PFSK-1 (cell line): ENCODE data around the gene ADM5.

Experiments used
- FOXP2 ChIP-seq: optimal IDR thresholded peaks from 2 replicates; pipeline ENCODE3; 2011; ENCODE audit warnings: borderline replicate concordance, control low read depth, inconsistent platforms; ENCODE audit not compliant: insufficient read depth; ENCODE audit errors: extremely low read length, extremely low read depth
- POLR2AphosphoS5 ChIP-seq: IDR thresholded peaks from 2 replicates; pipeline ENCODE4 v1.6.1; 2012; ENCODE audit warnings: low read depth, mild to moderate bottlenecking, control low read depth, low read length, moderate library complexity
- REST ChIP-seq, 2 experiments: IDR thresholded peaks; 2 replicates each; pipeline versions ENCODE4 v1.6.1 to v1.8.0; 2011 to 2012; ENCODE audit warnings: low read depth in 2 of 2, low read length in 2 of 2, control low read depth in 1 of 2, inconsistent platforms in 1 of 2, mild to moderate bottlenecking in 1 of 2, moderate library complexity in 1 of 2; ENCODE audit not compliant: insufficient read depth in 1 of 2
- SIN3A ChIP-seq: IDR thresholded peaks from 2 replicates; pipeline ENCODE4 v1.6.1; 2012; ENCODE audit warnings: mild to moderate bottlenecking, low read length, moderate library complexity, borderline replicate concordance; ENCODE audit not compliant: insufficient read depth
- TAF1 ChIP-seq: IDR thresholded peaks from 2 replicates; pipeline ENCODE4 v1.6.1; 2012; ENCODE audit warnings: low read length, control low read depth, borderline replicate concordance; ENCODE audit not compliant: insufficient read depth

The ADM5 gene

GRCh38 chr19:49690079-49690655, 773 bp downstream of the ADM5 start:
- TF ChIP-seq TAF1 (no peak), REST (IDR thresholded peaks at IDR 0.05; ENCODE audit: insufficient read depth in 1 of 2, low read depth in 2 of 2, low read length in 2 of 2) (no peak), SIN3A (no peak), FOXP2 (no peak), POLR2AphosphoS5 (no peak)

GRCh38 chr19:49690656-49691242, 1.4 kb downstream of the ADM5 start, which contains the start of gene CPT1C:
Gene CPT1C, plus strand, starts transcription at chr19:49691116. Its CDS starts 1,137 bp downstream, at chr19:49692253.
- no peak for TF ChIP-seq FOXP2

- TF ChIP-seq TAF1 (no peak), POLR2AphosphoS5 (no peak), FOXP2 (no peak), SIN3A (no peak), REST (IDR thresholded peaks at IDR 0.05; ENCODE audit: insufficient read depth in 1 of 2, low read depth in 2 of 2, low read length in 2 of 2) (no peak)
Observed at GRCh38 chr19:49691243-49692146, 2.1 kb downstream of the ADM5 start.

- TF ChIP-seq FOXP2 = no peak
- TF ChIP-seq POLR2AphosphoS5 = no peak
- TF ChIP-seq REST (IDR thresholded peaks at IDR 0.05; ENCODE audit: insufficient read depth in 1 of 2, low read depth in 2 of 2, low read length in 2 of 2) = no peak
- no peak for TF ChIP-seq SIN3A
- TF ChIP-seq TAF1 = no peak
Observed at GRCh38 chr19:49692147-49692506, 2.7 kb downstream of the ADM5 start.

GRCh38 chr19:49696115-49696514, 6.7 kb downstream of the ADM5 start:
- TF ChIP-seq SIN3A (no peak), POLR2AphosphoS5 (no peak), FOXP2 (no peak), REST (IDR thresholded peaks at IDR 0.05; ENCODE audit: insufficient read depth in 1 of 2, low read depth in 2 of 2, low read length in 2 of 2) (no peak), TAF1 (no peak)
